Panc1 (cell line): Measurements from ENCODE around the gene PGF.

Source experiments
- CTCF ChIP-seq: fragments of 450-650 bp; IDR thresholded peaks from 2 replicates; pipeline ENCODE4 v1.5.1; 2017; ENCODE audit warnings: mild to moderate bottlenecking
- POLR2AphosphoS5 ChIP-seq: IDR thresholded peaks from 2 replicates; pipeline ENCODE4 v1.6.1; 2012; ENCODE audit warnings: mild to moderate bottlenecking, low read depth, low read length, moderate library complexity
- SIN3A ChIP-seq: IDR thresholded peaks from 2 replicates; pipeline ENCODE4 v1.6.1; 2012; ENCODE audit warnings: low read depth, mild to moderate bottlenecking, low read length, moderate library complexity, borderline replicate concordance; ENCODE audit not compliant: insufficient read depth
- TCF7L2 ChIP-seq: IDR thresholded peaks from 2 replicates; pipeline ENCODE4 v1.6.1; 2011; ENCODE audit warnings: mild to moderate bottlenecking, low read depth, low read length, inconsistent platforms
- TF ChIP-seq, protein P1 (sequence below), 2 experiments: IDR thresholded peaks; 2 replicates each; pipeline ENCODE4 v1.6.1; 2011 to 2012; ENCODE audit warnings: low read depth in 2 of 2, control low read depth in 1 of 2, low read length in 1 of 2, mild to moderate bottlenecking in 1 of 2, moderate library complexity in 1 of 2; ENCODE audit not compliant: insufficient read depth in 1 of 2

- TF ChIP-seq POLR2AphosphoS5 (no peak), CTCF (no peak), SIN3A (no peak), TCF7L2 (no peak)
- TF ChIP-seq, protein P1, sequence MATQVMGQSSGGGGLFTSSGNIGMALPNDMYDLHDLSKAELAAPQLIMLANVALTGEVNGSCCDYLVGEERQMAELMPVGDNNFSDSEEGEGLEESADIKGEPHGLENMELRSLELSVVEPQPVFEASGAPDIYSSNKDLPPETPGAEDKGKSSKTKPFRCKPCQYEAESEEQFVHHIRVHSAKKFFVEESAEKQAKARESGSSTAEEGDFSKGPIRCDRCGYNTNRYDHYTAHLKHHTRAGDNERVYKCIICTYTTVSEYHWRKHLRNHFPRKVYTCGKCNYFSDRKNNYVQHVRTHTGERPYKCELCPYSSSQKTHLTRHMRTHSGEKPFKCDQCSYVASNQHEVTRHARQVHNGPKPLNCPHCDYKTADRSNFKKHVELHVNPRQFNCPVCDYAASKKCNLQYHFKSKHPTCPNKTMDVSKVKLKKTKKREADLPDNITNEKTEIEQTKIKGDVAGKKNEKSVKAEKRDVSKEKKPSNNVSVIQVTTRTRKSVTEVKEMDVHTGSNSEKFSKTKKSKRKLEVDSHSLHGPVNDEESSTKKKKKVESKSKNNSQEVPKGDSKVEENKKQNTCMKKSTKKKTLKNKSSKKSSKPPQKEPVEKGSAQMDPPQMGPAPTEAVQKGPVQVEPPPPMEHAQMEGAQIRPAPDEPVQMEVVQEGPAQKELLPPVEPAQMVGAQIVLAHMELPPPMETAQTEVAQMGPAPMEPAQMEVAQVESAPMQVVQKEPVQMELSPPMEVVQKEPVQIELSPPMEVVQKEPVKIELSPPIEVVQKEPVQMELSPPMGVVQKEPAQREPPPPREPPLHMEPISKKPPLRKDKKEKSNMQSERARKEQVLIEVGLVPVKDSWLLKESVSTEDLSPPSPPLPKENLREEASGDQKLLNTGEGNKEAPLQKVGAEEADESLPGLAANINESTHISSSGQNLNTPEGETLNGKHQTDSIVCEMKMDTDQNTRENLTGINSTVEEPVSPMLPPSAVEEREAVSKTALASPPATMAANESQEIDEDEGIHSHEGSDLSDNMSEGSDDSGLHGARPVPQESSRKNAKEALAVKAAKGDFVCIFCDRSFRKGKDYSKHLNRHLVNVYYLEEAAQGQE (IDR thresholded peaks at IDR 0.05; ENCODE audit: insufficient read depth in 1 of 2, low read depth in 2 of 2, low read length in 1 of 2) = no peak
Measured at GRCh38 chr14:74909501-74909900, 45.9 kb downstream of the PGF start.
